DOHH2 (cell line): ENCODE results near the gene RASGRF1.

Experiments
- CTCF ChIP-seq: fragments of 200-600 bp; sonication (generic); IDR thresholded peaks from one replicate; pipeline ENCODE4 v1.5.1; 2014; ENCODE audit warnings: antibody characterized with exemption, mild to moderate bottlenecking, low read depth, low read length; ENCODE audit not compliant: poor library complexity, severe bottlenecking
- EZH2phosphoT487 ChIP-seq: fragments of 200-600 bp; sonication (generic); IDR thresholded peaks from 2 replicates; pipeline ENCODE4 v1.6.1; 2017; ENCODE audit warnings: borderline replicate concordance, mild to moderate bottlenecking, antibody characterized with exemption, low read length, moderate library complexity, mixed read lengths

DNA sequence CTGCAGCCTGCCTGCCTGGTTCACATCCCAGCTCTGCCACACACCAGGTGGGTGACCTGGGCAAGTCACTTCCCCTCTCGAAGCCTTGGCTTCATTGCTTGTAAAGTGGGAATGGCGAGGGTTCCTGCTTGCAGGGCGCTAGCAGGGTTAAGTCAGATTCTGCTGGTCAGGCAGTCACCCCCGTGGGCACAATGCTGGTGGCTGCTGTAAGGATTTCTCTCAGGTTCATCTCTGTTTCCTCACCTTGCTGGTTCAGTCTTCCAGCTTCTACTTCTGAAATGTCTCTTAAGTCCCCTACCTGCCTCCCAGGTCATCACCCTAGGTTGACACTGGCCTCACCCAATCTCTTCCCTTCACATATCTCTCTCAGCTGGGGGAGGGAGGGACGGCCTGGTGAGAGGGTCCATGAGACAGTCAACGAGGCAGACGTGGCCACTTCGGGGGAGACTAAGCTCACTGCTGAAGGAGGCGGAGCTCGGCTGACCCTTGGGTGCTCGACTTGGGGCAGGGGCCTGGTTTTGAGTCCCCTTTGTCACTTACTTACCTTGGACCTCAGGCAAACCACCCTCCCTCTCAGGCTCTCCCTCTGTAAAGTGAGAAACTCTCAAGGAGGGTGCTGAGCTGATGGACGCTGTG lies 157.3 kb downstream of the RASGRF1 start:
- TF ChIP-seq CTCF (no peak), EZH2phosphoT487 (no peak)
